ENCODE measurements around the gene PGAM1. TPM values are rescaled to one million over a fixed set of nuclear protein-coding genes. Genes with fewer than 3 reads are reported as not detected.

PGAM1 gene
- total and polyA plus RNA-seq, 2 donors from 2014 or later = 161 to 328 TPM

DNA sequence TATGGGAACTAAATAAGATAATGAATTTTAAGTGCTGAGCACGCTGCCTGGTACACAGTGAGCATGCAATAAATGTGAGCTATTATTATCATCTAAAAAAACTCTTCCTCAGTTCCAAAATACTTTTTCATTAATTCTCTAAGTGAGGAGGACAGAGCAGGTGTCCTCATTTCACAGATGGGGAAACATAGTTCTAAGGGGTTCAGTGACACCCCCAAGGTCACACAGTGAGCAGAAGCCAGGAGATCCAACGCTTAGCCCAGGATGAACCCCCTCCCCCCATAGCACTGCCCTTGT lies 18.1 kb upstream of the PGAM1 start:
- Histone ChIP-seq H3K9me3 (ENCODE audit: control insufficient read depth in 2 of 3, insufficient read depth in 1 of 3, low read length in 3 of 3) (no peaks in the 10 kb centered on the region), H3K27ac (ENCODE audit: low read depth in 2 of 2, low read length in 2 of 2) (no peak overlapping the region), H3K4me1 (ENCODE audit: control insufficient read depth in 2 of 3, insufficient read depth in 2 of 3, low read depth in 1 of 3, low read length in 3 of 3) (peaks cover 0 to 5% (median 0%) of the 10 kb centered on the region in 3 donors), H3K36me3 (ENCODE audit: control insufficient read depth in 2 of 3, insufficient read depth in 3 of 3, low read length in 3 of 3) (no peaks in the 10 kb centered on the region), H3K4me3 (ENCODE audit: low read length in 3 of 3) (no peak overlapping the region), H3K9ac (ENCODE audit: low read length in 3 of 3) (no peak overlapping the region), H3K27me3 (ENCODE audit: control insufficient read depth, insufficient read depth, low read length) (no peaks in the 10 kb centered on the region)
- intact Hi-C loops (cut with DNase I) = no loop called here
- DNase-seq (no peak), FAIRE-seq (no peak)
- TF ChIP-seq CTCF (IDR thresholded peaks at IDR 0.05; ENCODE audit: borderline replicate concordance, extremely low read depth, insufficient read depth) = no peak

DNA sequence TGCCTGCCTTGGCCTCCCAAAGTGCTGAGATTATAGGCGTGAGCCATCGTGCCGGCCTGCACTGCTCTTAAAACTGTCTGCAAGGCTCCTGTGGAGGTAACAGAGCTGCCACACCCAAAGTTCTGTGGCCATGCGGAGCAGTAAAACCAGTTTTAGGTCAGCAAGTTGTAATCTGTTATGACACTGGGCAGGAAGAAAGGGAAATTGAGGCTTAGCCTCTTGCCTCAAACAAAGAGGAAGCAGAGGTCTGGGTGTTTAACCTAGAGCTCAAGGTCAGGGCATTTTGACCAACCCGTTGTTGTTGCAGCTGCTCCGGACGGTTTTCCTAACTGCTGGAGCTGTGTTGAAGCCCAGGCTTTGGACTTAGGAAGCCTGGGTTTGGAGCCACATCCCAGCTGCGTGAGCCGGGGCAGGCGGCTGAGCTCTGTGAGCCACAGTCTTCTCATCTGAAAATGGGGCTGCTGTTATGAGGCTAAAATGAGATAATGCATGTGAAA lies 17.4 kb upstream of the PGAM1 start:
- intact Hi-C loops (cut with DNase I) = no loop called here
- Histone ChIP-seq H3K9me3 (ENCODE audit: control insufficient read depth in 2 of 3, insufficient read depth in 1 of 3, low read length in 3 of 3) (no peaks in the 10 kb centered on the region), H3K36me3 (ENCODE audit: control insufficient read depth in 2 of 3, insufficient read depth in 3 of 3, low read length in 3 of 3) (no peaks in the 10 kb centered on the region), H3K27me3 (ENCODE audit: control insufficient read depth, insufficient read depth, low read length) (no peaks in the 10 kb centered on the region), H3K4me3 (ENCODE audit: low read length in 3 of 3) (no peak overlapping the region), H3K9ac (ENCODE audit: low read length in 3 of 3) (no peak overlapping the region), H3K27ac (ENCODE audit: low read depth in 2 of 2, low read length in 2 of 2) (no peak overlapping the region), H3K4me1 (ENCODE audit: control insufficient read depth in 2 of 3, insufficient read depth in 2 of 3, low read depth in 1 of 3, low read length in 3 of 3) (peaks cover 0 to 5% (median 0%) of the 10 kb centered on the region in 3 donors)
- FAIRE-seq (no peak), DNase-seq (no peak)
- no peak for TF ChIP-seq CTCF (IDR thresholded peaks at IDR 0.05; ENCODE audit: borderline replicate concordance, extremely low read depth, insufficient read depth)

DNA sequence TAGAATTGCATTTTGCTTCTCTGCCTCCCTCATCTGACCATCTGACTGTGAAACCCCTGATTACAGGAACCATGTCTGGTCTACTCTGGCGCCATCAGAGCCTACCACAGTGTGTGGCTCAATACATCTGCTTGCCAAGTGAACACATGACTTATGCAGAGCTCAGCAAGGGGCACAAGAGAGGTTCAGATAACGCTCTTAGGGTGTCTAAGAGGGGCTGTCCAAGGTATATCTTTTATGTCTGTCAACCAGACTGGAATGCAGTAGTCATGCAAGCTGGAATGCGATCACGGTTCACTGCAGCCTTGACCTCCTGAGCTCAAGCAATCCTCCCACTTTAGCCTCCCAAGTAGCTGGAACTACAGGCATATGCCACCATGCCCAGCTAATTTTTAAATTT lies 14.6 kb upstream of the PGAM1 start:
- Histone ChIP-seq H3K27me3 (ENCODE audit: control insufficient read depth, insufficient read depth, low read length) (no peaks in the 10 kb centered on the region), H3K4me1 (ENCODE audit: control insufficient read depth in 2 of 3, insufficient read depth in 2 of 3, low read depth in 1 of 3, low read length in 3 of 3) (peaks cover 0 to 5% (median 0%) of the 10 kb centered on the region in 3 donors), H3K9ac (ENCODE audit: low read length in 3 of 3) (no peak overlapping the region), H3K36me3 (ENCODE audit: control insufficient read depth in 2 of 3, insufficient read depth in 3 of 3, low read length in 3 of 3) (no peaks in the 10 kb centered on the region), H3K27ac (ENCODE audit: low read depth in 2 of 2, low read length in 2 of 2) (no peak overlapping the region), H3K4me3 (ENCODE audit: low read length in 3 of 3) (no peak overlapping the region), H3K9me3 (ENCODE audit: control insufficient read depth in 2 of 3, insufficient read depth in 1 of 3, low read length in 3 of 3) (no peaks in the 10 kb centered on the region)
- FAIRE-seq = no peak
- TF ChIP-seq CTCF (IDR thresholded peaks at IDR 0.05; ENCODE audit: borderline replicate concordance, extremely low read depth, insufficient read depth) = no peak
- peak in 4 of 5 donors; percentile 43 to 60 (median 52) for DNase-seq
- intact Hi-C loops (cut with DNase I) = no loop called here

GRCh38 chr10:97412891-97413304 lies 13.1 kb upstream of the PGAM1 start:
- Histone ChIP-seq H3K27me3 (ENCODE audit: control insufficient read depth, insufficient read depth, low read length) (no peaks in the 10 kb centered on the region), H3K27ac (ENCODE audit: low read depth in 2 of 2, low read length in 2 of 2) (no peak overlapping the region), H3K36me3 (ENCODE audit: control insufficient read depth in 2 of 3, insufficient read depth in 3 of 3, low read length in 3 of 3) (no peaks in the 10 kb centered on the region), H3K4me1 (ENCODE audit: control insufficient read depth in 2 of 3, insufficient read depth in 2 of 3, low read depth in 1 of 3, low read length in 3 of 3) (no peaks in the 10 kb centered on the region), H3K4me3 (ENCODE audit: low read length in 3 of 3) (no peak overlapping the region), H3K9me3 (ENCODE audit: control insufficient read depth in 2 of 3, insufficient read depth in 1 of 3, low read length in 3 of 3) (no peaks in the 10 kb centered on the region), H3K9ac (ENCODE audit: low read length in 3 of 3) (no peak overlapping the region)
- intact Hi-C loops (cut with DNase I) = no loop called here
- TF ChIP-seq CTCF (IDR thresholded peaks at IDR 0.05; ENCODE audit: borderline replicate concordance, extremely low read depth, insufficient read depth) = no peak
- FAIRE-seq (no peak), DNase-seq (peak in 1 of 5 donors; percentile 38)
